Caco-2 (cell line): ENCODE data around the gene ANAPC5. TPM values are rescaled to one million over a fixed set of nuclear protein-coding genes. Genes with fewer than 3 reads are reported as not detected.

ENCODE experiments used
- BruUV-seq: library from RNA; stranded (reverse); fragments of 400-500 nt; replicated peaks from 2 replicates; lab custom pipeline; 2021; lab: Mats Ljungman, UMichigan
- CTCF ChIA-PET: fragments of 300-600 bp; sonication (Branson Sonifier 250); formaldehyde crosslinking; loops from one replicate; lab custom pipeline; 2022; ENCODE audit warnings: antibody characterized with exemption; lab: Charles Lee
- POLR2A ChIA-PET: fragments of 300-600 bp; sonication (Branson Sonifier 250); formaldehyde crosslinking; loops from one replicate; lab custom pipeline; 2022; ENCODE audit warnings: antibody characterized with exemption; lab: Charles Lee
- DNase-seq, 2 experiments: peaks; one replicate each; pipeline versions ENCODE4 v3.0.0 to v3.0.0-alpha.2; 2020 to 2022
- H3K27me3 ChIP-seq: replicated peaks from 2 replicates; pipeline ENCODE4 v1.6.0; 2011; ENCODE audit warnings: low read length; ENCODE audit not compliant: control insufficient read depth, insufficient read depth
- H3K36me3 ChIP-seq: 2 replicates; pipeline ENCODE4 v1.5.1; 2011; ENCODE audit warnings: low read length; ENCODE audit not compliant: control insufficient read depth, insufficient read depth
- H3K4me1 ChIP-seq: fragments of 250-450 bp; sonication (Bioruptor Pico); 2 replicates; pipeline ENCODE4 v1.5.1; 2020; ENCODE audit warnings: mild to moderate bottlenecking
- H3K4me3 ChIP-seq: 2 replicates; pipeline ENCODE4 v1.5.1; 2011; ENCODE audit warnings: low read depth, mild to moderate bottlenecking, control low read depth, low read length
- H3K9me3 ChIP-seq: fragments of 250-450 bp; sonication (Bioruptor Pico); 2 replicates; pipeline ENCODE4 v1.5.1; 2020; ENCODE audit warnings: mild to moderate bottlenecking, moderate library complexity
- H3K27ac Mint-ChIP-seq: one replicate; pipeline ENCODE4 v1.8.0; 2022; ENCODE audit warnings: mixed read lengths; ENCODE audit not compliant: unreplicated experiment
- H3K27me3 Mint-ChIP-seq: one replicate; pipeline ENCODE4 v1.8.0; 2022; ENCODE audit warnings: mixed read lengths; ENCODE audit not compliant: insufficient read depth, unreplicated experiment
- H3K36me3 Mint-ChIP-seq: one replicate; pipeline ENCODE4 v1.8.0; 2022; ENCODE audit warnings: mild to moderate bottlenecking, mixed read lengths; ENCODE audit not compliant: insufficient read depth, unreplicated experiment
- H3K4me1 Mint-ChIP-seq: one replicate; pipeline ENCODE4 v1.8.0; 2022; ENCODE audit warnings: low read depth, mixed read lengths; ENCODE audit not compliant: unreplicated experiment
- H3K4me3 Mint-ChIP-seq: one replicate; pipeline ENCODE4 v1.8.0; 2022; ENCODE audit warnings: mild to moderate bottlenecking, moderate library complexity, mixed read lengths; ENCODE audit not compliant: unreplicated experiment
- H3K9me3 Mint-ChIP-seq: one replicate; pipeline ENCODE4 v1.8.0; 2022; ENCODE audit warnings: mixed read lengths; ENCODE audit not compliant: unreplicated experiment
- intact Hi-C: fragments of 100-400 bp; cut with micrococcal nuclease; formaldehyde crosslinking; loops from one replicate; pipeline ENCODE4 v1.10.0; 2022; ENCODE audit not compliant: unreplicated experiment
- total RNA-seq: library from RNA; stranded (reverse); gene quantifications from 2 replicates; pipeline ENCODE4 v1.2.3, GENCODE V29; 2022
- TF ChIP-seq, protein P1 (sequence below), 2 experiments: fragments of 200-600 bp in 1 of 2; IDR thresholded peaks; 1 replicate in 1 of 2; 2 replicates in 1 of 2; pipeline versions ENCODE4 v1.5.1 to v1.8.0; 2011 to 2022; ENCODE audit warnings: antibody characterized with exemption in 1 of 2, control low read depth in 1 of 2, inconsistent platforms in 1 of 2, low read depth in 1 of 2, low read length in 1 of 2, mild to moderate bottlenecking in 1 of 2, moderate library complexity in 1 of 2; ENCODE audit not compliant: insufficient read depth in 1 of 2, severe bottlenecking in 1 of 2, unreplicated experiment in 1 of 2

The ANAPC5 gene
- total RNA-seq, 1 experiment from 2014 or later: 106 TPM

DNA sequence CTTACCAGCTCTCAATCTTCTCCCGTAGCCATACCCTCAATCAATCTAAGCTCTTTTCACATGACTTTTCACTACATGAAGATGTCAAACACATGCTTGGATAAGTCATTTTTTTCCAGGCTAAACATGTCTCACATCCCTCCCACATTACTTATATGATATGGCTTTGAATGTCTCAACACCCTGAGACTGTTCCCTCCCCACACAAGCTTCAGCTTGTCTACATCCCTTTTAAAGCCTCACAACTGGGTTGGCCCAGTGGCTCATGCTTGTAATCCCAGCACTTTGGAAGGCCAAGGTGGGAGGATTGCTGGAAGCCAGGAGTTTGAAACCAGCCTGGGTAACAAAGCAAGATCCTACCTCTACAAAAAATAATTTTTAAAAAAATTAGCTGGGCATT is 18.5 kb downstream of the ANAPC5 start:
- Histone ChIP-seq H3K4me1 (no peaks in the 10 kb centered on the region), H3K4me3 (no peak overlapping the region), H3K9me3 (no peaks in the 10 kb centered on the region), H3K36me3 (peaks cover 1% of the 10 kb centered on the region), H3K27me3 (no peaks in the 10 kb centered on the region)
- CTCF ChIA-PET: interaction anchor here (0.6 kb wide), 1 partner anchor 219 kb away, joined by 3 read pairs; no protein-coding TSS in a partner anchor
- POLR2A ChIA-PET: no interaction called here
- no peak for DNase-seq
- Mint-ChIP-seq H3K9me3 (no peaks in the 10 kb centered on the region), H3K4me3 (no peak overlapping the region), H3K27me3 (no peaks in the 10 kb centered on the region), H3K36me3 (peaks cover 67% of the 10 kb centered on the region), H3K4me1 (no peaks in the 10 kb centered on the region), H3K27ac (no peak overlapping the region)
- intact Hi-C loops: loop anchor here (1.0 kb wide), 1 partner anchor 110 kb away; no protein-coding TSS in a partner anchor
- TF ChIP-seq, protein P1, sequence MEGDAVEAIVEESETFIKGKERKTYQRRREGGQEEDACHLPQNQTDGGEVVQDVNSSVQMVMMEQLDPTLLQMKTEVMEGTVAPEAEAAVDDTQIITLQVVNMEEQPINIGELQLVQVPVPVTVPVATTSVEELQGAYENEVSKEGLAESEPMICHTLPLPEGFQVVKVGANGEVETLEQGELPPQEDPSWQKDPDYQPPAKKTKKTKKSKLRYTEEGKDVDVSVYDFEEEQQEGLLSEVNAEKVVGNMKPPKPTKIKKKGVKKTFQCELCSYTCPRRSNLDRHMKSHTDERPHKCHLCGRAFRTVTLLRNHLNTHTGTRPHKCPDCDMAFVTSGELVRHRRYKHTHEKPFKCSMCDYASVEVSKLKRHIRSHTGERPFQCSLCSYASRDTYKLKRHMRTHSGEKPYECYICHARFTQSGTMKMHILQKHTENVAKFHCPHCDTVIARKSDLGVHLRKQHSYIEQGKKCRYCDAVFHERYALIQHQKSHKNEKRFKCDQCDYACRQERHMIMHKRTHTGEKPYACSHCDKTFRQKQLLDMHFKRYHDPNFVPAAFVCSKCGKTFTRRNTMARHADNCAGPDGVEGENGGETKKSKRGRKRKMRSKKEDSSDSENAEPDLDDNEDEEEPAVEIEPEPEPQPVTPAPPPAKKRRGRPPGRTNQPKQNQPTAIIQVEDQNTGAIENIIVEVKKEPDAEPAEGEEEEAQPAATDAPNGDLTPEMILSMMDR (IDR thresholded peaks at IDR 0.05; ENCODE audit: insufficient read depth in 1 of 2, low read depth in 1 of 2, low read length in 1 of 2, severe bottlenecking in 1 of 2, unreplicated experiment in 1 of 2): no peak
- no TSS peak for BruUV-seq

DNA sequence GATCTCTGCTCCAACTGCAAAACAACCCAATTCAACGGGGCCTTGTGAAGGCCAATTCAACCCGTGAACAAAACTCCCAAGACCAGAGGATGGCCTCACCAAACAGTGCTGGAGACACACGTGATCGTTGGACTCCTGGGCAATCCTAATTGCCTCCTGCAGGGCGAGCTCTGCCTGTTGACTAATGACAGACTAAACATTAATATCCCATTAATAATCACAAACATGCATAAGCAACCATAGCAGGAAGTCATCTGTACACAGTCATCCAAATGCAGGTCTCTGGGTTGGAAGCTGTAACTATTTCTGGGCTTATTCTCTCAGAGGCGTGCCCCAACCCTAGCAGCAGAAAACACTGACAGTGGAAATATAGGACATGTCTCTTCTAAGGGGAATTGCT is 21.0 kb downstream of the ANAPC5 start:
- CTCF ChIA-PET: interaction anchor here (0.6 kb wide), 1 partner anchor 77 kb away, joined by 9 read pairs; no protein-coding TSS in a partner anchor
- intact Hi-C loops: no loop called here
- POLR2A ChIA-PET: no interaction called here

DNA sequence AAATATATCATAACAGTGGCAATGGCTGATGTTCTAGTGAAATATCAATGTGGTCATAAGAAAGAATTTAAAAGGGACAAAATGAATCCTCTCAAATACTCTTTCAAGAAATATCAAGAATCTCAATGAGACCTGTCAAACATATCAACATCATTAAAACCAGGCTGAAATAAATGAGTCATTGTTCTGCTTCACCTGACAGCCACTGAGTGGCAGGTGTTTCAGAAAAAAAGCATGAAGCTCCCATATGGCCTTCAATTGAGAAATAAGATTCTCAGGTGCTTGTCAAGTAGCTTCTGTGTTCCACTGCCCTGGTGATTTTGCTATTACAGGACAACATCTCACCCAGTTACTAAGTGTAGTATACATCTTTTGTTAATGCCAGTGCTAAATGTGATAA is 21.5 kb downstream of the ANAPC5 start:
- H3K27ac Mint-ChIP-seq: no peak overlapping the region
- ChIA-PET POLR2A (no interaction called here), CTCF (no interaction called here)
- TF ChIP-seq, protein P1 (IDR thresholded peaks at IDR 0.05; ENCODE audit: insufficient read depth in 1 of 2, low read depth in 1 of 2, low read length in 1 of 2, severe bottlenecking in 1 of 2, unreplicated experiment in 1 of 2): no peak
- intact Hi-C loops: no loop called here
- H3K27me3 ChIP-seq: no peaks in the 10 kb centered on the region
- no peaks in the 10 kb centered on the region for H3K4me1 ChIP-seq
- H3K36me3 ChIP-seq: peaks cover 1% of the 10 kb centered on the region; the same call in 1 of the 2 replicates
- no peak for DNase-seq
- no peaks in the 10 kb centered on the region for H3K27me3 Mint-ChIP-seq
- H3K4me3 ChIP-seq: no peak overlapping the region
- H3K36me3 Mint-ChIP-seq: peaks cover 78% of the 10 kb centered on the region
- H3K9me3 ChIP-seq: no peaks in the 10 kb centered on the region
- no TSS peak for BruUV-seq
- H3K4me3 Mint-ChIP-seq: no peak overlapping the region
- no peaks in the 10 kb centered on the region for H3K9me3 Mint-ChIP-seq
- peaks cover 6% of the 10 kb centered on the region for H3K4me1 Mint-ChIP-seq

More for the DNA sequence above, 21.0 kb downstream of the ANAPC5 start:
- Histone ChIP-seq H3K9me3 (no peaks in the 10 kb centered on the region), H3K4me3 (no peak overlapping the region), H3K36me3 (peaks cover 1% of the 10 kb centered on the region; the same call in 1 of the 2 replicates), H3K4me1 (no peaks in the 10 kb centered on the region), H3K27me3 (no peaks in the 10 kb centered on the region)
- no peak for DNase-seq
- Mint-ChIP-seq H3K9me3 (no peaks in the 10 kb centered on the region), H3K4me3 (no peak overlapping the region), H3K27ac (no peak overlapping the region), H3K36me3 (peaks cover 73% of the 10 kb centered on the region), H3K27me3 (no peaks in the 10 kb centered on the region), H3K4me1 (peaks cover under 1% of the 10 kb centered on the region)
- no TSS peak for BruUV-seq
- TF ChIP-seq, protein P1 (IDR thresholded peaks at IDR 0.05; ENCODE audit: insufficient read depth in 1 of 2, low read depth in 1 of 2, low read length in 1 of 2, severe bottlenecking in 1 of 2, unreplicated experiment in 1 of 2): no peak
